ENCODE measurements around the gene KCNK18.

GRCh38 chr10:117221156-117221711, 23.9 kb downstream of the KCNK18 start:
- no peak for TF ChIP-seq CTCF (IDR thresholded peaks at IDR 0.05)
- TF ChIP-seq POLR2A (IDR thresholded peaks at IDR 0.05): no peak

Data from right lobe of liver (tissue), 4 donors.